Gastrocnemius medialis (tissue), 4 donors: ENCODE results near the gene CCL11.

Experiments used
- POLR2A ChIP-seq, 2 donors: fragments of 450-650 bp; IDR thresholded peaks; one replicate each; pipeline ENCODE4 v1.6.1; 2017; ENCODE audit warnings: antibody characterized with exemption in 2 of 2, mild to moderate bottlenecking in 2 of 2, moderate library complexity in 2 of 2
- TF ChIP-seq, protein P1 (sequence below), 5 experiments: fragments of 450-650 bp in 3 of 5; fragments of 200-600 bp in 2 of 5; sonication (generic) in 2 of 5; IDR thresholded peaks in 4 of 5; conservative IDR thresholded peaks in 1 of 5; 1 replicate in 4 of 5; 2 replicates in 1 of 5; pipeline ENCODE4 v1.5.1; 2016 to 2019; ENCODE audit warnings: antibody characterized with exemption in 5 of 5, mild to moderate bottlenecking in 3 of 5, moderate library complexity in 3 of 5

DNA sequence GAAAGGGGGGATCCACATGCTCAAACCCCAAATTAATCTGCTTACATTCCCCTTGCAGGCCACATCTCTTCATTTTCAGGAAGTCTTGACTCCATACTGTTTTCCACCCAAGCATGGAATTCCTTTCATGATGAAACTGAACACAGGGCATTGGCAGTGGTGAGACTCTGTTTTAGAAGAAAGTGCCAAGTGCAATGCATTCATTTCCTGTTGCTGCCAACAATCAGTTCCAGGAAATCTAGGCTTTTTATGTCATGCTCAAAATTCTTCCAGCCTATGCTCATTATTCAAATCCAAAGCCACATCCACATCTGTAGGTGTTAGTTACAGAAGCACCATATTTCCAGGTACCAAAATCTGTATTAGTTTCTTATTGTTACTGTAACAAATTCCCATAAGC lies 26.4 kb upstream of the CCL11 start:
- TF ChIP-seq, protein P1, sequence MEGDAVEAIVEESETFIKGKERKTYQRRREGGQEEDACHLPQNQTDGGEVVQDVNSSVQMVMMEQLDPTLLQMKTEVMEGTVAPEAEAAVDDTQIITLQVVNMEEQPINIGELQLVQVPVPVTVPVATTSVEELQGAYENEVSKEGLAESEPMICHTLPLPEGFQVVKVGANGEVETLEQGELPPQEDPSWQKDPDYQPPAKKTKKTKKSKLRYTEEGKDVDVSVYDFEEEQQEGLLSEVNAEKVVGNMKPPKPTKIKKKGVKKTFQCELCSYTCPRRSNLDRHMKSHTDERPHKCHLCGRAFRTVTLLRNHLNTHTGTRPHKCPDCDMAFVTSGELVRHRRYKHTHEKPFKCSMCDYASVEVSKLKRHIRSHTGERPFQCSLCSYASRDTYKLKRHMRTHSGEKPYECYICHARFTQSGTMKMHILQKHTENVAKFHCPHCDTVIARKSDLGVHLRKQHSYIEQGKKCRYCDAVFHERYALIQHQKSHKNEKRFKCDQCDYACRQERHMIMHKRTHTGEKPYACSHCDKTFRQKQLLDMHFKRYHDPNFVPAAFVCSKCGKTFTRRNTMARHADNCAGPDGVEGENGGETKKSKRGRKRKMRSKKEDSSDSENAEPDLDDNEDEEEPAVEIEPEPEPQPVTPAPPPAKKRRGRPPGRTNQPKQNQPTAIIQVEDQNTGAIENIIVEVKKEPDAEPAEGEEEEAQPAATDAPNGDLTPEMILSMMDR (IDR thresholded peaks at IDR 0.05 in 4 of 5, conservative IDR thresholded peaks at IDR 0.05 in 1 of 5) = no peak
- TF ChIP-seq POLR2A (IDR thresholded peaks at IDR 0.05) = no peak
